Activated CD8-positive, alpha-beta memory T cell treated with anti-CD3 and anti-CD28 coated beads, Interleukin-2, amount 50 U/mL, for 48 hours (primary cell): Measurements from ENCODE around the gene CYB561D2.

ENCODE experiments used
- DNase-seq: peaks from one replicate; pipeline ENCODE4 v3.0.0-alpha.2; 2020

The CYB561D2 gene

GRCh38 chr3:50369012-50369670 lies 18.5 kb downstream of the CYB561D2 start:
- no peak for DNase-seq

DNA sequence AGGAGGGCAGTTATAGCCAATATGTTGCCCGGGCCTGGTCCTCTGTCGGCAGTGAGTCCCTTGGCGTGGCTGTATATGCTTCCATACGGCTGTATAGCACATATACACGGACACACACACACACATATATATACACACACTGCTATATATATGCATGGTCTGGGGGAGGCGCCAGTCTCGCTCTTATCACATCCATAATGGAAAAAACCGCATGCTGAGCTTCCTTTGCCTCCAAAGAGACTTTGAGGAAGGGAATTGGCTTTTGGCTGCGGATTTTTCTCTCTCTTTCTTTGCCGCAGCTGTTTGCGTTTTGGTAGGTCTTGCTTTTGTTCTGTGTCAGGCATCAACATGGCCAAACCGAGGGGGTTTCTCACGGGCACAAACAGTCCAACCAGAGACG lies 19.9 kb downstream of the CYB561D2 start:
- DNase-seq: no peak

DNA sequence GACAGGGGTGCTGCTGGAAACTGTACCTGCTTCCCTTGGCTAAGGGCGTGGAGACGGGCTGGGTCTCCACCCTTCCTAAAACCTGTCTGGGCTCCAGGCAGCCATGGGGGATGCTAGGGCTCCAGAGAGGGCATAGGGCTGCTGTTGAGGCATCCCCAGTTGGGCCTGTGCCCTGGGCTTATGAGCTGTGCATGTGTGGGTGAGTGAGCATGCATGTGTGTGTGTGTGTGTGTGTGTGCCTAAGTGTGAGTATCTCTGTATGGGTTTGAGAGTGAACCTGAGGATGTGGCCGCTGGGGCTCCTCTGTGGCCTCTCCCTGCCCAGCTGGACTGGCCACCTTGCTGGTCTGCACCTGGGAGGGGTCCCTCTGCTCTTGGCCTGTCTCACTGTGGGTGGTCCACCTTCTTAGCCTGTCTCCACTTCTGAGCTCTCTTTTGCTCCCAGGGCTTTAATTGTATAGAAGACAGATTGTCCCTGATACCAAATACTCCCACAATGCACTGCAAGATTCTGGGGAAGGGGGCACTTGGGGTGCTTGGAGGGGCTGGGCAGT lies 20.5 kb downstream of the CYB561D2 start:
- DNase-seq: no peak

DNA sequence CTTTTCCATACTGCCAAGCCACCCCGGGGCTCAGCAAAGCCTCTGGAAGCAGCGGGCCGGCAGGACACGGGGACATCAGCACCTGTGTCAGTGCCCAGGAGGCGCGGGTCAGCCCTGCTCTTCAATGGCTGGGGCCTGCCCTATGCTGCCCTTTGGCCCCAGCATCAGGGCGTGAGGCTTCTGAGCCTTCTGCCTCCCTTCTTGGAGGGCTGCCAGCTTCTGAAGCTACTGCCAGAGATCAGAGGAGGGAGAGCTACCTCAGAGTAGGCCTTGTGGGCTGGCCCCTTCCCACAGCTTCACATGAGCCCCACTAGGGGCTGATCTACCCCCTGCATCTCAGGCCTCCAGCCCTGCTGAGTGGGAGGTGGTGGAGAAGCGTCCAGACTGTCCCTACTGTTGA lies 21.7 kb downstream of the CYB561D2 start:
- no peak for DNase-seq

DNA sequence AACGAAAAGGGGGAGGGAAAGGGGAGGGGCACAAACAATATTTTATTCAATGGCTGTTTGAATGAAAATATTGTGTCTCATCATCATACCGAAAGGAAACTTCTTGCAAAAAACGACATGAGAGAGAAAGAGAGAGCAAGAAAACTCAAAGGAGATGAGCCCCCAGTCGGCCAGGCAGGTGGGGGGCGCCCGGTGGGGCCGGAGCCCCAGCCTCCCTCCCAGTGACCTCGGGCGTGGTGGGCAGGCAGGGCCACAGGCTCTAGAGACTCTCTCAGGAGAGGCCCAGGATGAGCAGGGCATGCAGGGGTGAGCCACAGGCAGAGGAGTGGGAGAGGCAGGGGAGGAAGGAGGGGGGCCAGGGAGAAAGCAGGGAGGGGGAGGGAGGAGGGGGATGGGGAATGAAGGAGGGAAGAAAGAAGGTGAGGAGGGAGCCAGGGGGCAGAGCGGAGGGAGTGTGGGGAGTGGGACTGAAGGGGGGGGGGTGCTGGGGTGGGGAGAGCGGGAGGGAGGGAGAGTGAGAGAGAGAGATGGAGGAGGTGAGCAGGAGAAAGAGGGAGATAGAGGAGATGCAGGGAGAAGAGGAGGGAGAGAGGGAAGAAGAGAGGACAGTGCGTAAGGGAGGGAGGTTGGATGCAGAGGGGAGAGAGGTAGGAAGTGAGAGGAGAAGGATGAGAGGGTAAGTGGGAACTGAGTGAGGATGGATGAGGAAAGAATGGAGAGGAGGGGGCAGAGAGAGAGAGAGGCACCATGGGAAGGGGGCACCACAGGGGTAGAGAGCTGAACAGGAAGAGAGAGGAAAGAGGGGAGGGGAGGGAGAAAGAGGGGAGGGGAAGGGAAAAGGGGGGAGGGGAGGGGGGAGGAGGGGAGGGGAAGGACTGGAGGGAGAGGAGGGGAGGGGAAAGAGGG lies 22.7 kb downstream of the CYB561D2 start:
- no peak for DNase-seq

DNA sequence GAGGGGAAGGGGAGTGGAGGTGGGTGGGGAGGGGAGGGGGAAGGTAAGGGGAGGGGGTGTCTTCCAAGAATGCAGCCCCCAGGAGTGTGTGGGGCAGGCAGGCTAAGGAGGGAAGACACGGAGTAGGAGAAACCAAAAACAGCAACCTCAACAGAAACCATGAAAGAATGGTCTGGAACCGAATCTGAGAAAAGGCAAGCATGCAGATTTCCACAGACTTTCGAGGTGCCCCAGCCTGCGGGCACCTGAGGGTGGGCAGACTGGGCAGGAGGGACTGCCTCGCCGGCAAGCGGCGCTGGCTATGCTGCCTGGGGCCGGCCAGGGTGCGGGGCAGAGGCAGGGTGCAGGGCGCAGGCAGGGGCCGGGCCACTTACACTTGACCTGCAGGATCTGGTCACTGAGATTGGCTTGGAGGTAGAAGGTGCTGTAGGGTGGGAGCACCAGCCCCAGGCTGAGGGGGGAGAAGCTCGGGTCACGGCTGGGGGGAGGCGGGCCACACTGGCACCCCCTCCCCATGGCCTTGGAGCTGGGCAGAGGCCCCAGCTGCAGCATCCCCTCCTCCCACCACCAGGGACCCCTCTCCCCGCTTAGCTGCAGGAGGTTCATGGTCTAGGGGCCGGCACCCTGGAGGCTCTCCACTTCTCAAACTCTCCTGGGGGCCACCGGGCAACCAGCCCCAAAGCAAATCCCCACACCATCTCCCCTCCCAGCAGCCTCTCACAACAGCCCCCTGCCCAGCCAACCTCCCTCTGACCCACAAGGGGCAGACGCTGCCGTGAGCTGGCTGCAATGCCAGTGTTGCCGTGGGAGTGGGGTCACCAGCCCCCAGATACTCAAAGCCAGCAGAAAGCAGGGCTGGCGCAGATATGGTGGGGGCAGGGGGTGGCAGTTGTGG lies 23.9 kb downstream of the CYB561D2 start:
- DNase-seq: no peak

GRCh38 chr3:50375258-50375931 lies 24.7 kb downstream of the CYB561D2 start:
- DNase-seq: no peak

GRCh38 chr3:50378024-50378423 lies 27.4 kb downstream of the CYB561D2 start:
- no peak for DNase-seq

- DNase-seq: no peak
Measured at GRCh38 chr3:50378757-50379156, 28.1 kb downstream of the CYB561D2 start.

GRCh38 chr3:50380405-50381085 lies 29.9 kb downstream of the CYB561D2 start:
- DNase-seq: no peak

GRCh38 chr3:50381383-50381782 lies 30.7 kb downstream of the CYB561D2 start:
- DNase-seq: no peak

- DNase-seq: no peak
Measured at GRCh38 chr3:50382722-50383121, 32.1 kb downstream of the CYB561D2 start.

DNA sequence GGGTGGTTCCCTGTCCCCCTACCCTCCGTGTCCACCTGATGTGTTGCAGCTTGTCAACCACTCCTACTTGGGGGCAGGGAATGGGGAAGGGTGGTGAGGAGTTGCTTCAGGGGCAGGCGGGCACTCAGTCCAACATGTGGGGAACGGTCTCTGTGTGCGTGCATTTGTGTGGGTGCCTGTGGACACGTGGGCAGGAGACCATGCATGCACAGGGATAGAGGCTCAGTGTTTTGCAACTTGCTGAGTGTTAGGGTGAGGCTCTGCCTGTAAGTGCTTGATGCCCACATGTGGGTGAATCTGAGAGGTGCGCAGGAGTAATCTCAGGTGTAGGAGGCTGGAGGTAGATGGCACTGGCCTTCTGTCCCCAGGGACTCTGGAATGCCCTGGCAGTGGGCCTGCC lies 33.1 kb downstream of the CYB561D2 start:
- no peak for DNase-seq

DNA sequence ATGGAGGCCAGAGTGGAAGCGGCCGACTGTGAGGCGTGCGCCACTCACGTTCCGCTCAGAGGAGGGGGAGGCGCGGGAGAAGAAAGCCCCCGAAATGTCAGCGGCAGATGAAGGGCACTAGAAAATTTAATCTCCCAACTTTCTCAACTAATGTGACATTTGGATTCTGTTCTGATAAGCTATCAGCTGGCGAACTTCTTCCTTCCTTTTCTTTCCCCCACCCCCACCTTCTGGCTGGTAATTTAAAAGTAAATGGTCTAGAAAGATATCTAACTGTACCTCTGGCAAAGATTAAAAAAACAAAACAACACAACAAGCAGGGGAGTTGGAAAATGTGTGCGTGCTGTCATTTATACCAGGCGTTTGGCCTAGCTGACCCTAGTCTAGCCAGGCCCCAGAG lies 35.1 kb downstream of the CYB561D2 start:
- DNase-seq: no peak

GRCh38 chr3:50388016-50388719 lies 37.5 kb downstream of the CYB561D2 start:
- DNase-seq: no peak

DNA sequence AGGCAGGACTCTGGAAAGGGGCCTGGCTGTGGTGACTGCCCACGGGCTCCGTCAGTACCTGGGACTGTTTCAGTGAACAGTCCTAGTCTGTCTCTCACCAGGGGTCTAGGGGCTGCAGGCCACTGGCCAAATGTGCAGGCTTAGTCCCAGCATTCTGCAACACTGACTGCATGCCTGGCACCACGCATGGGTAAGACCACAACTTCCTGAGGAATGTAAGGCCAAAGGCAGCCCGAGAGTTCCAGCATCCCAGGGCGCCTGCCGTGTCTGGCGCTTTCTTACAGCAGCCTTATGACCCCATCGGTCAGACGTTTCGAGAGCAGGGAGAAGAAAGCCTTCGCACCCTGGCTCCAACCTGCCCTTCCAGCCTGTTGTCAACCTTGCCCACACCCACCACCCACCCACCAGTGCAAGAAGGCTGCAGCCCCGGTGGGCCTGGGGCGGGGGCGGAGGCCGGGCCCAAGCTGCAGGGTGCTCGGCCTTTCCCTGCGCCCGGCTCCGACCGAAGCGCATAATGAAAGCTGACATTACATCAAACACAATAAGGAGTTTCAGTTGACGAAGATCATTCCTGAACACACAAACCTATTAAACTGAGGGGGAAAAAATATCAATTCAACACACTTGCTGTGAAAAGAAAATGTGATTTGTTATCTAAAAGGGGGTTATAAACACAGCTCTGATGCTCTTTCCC lies 38.2 kb downstream of the CYB561D2 start:
- DNase-seq: no peak

GRCh38 chr3:50389414-50389767 lies 38.7 kb downstream of the CYB561D2 start:
- no peak for DNase-seq

GRCh38 chr3:50390508-50391224 lies 40.0 kb downstream of the CYB561D2 start:
- no peak for DNase-seq

GRCh38 chr3:50392101-50392715 lies 41.5 kb downstream of the CYB561D2 start:
- no peak for DNase-seq
